HepG2 (cell line): ENCODE results near the gene KMT2A. TPM values are rescaled to one million over a fixed set of nuclear protein-coding genes. Genes with fewer than 3 reads are reported as not detected.

Experiments
- ATAC-seq: fragments of 200-7000 bp; cut with Tn5 transposase; 3 replicates; pipeline ENCODE4 v1.9.1; 2020; ENCODE audit warnings: mild to moderate bottlenecking, moderate library complexity
- BruUV-seq: library from RNA; stranded (reverse); fragments of 400-500 nt; replicated peaks from 2 replicates; lab custom pipeline; 2021; lab: Mats Ljungman, UMichigan
- CTCF ChIA-PET: fragments of 300-600 bp; formaldehyde crosslinking; extraction: SDS; loops from one replicate; lab custom pipeline; 2021; ENCODE audit warnings: low total read pairs, inconsistent platforms, low intra/inter-chr PET ratio; lab: Yijun Ruan, JAX
- POLR2A ChIA-PET: fragments of 350-600 bp; sonication (Branson Sonifier 250); formaldehyde crosslinking; loops from one replicate; lab custom pipeline; 2020; ENCODE audit warnings: antibody characterized with exemption, inconsistent platforms; lab: Yijun Ruan, JAX
- DNase-seq: peaks from one replicate; pipeline ENCODE4 v3.0.0-alpha.2; 2015; ENCODE audit warnings: low spot score
- FAIRE-seq: peaks from 3 replicates; lab custom pipeline; 2011; peaks lifted over from hg19 to GRCh38; lab: Jason Lieb, UNC
- H2AFZ ChIP-seq: one replicate; pipeline ENCODE4 v1.6.1; 2011; ENCODE audit warnings: low read length, inconsistent platforms
- H3K27ac ChIP-seq: fragments of 300-600 bp; 3 replicates; pipeline ENCODE4 v1.8.0; 2011; ENCODE audit warnings: mixed run types, mild to moderate bottlenecking, mixed read lengths, low read length, inconsistent platforms; ENCODE audit not compliant: insufficient read depth; ENCODE audit errors: extremely low read length
- H3K27me3 ChIP-seq, 2 experiments: fragments of 200-600 bp in 1 of 2; 2 replicates in 1 of 2; 3 replicates in 1 of 2; pipeline versions ENCODE4 v1.6.0 to v1.8.0; 2011; ENCODE audit warnings: low read length in 2 of 2, mild to moderate bottlenecking in 2 of 2, moderate library complexity in 2 of 2, inconsistent platforms in 1 of 2; ENCODE audit not compliant: insufficient read depth in 2 of 2, control insufficient read depth in 1 of 2
- H3K36me3 ChIP-seq, 2 experiments: fragments of 200-600 bp in 1 of 2; replicated peaks in 1 of 2; 2 replicates in 1 of 2; 3 replicates in 1 of 2; pipeline versions ENCODE4 v1.5.1 to v1.8.0; 2011; ENCODE audit warnings: low read length in 2 of 2, inconsistent platforms in 1 of 2; ENCODE audit not compliant: insufficient read depth in 2 of 2, control insufficient read depth in 1 of 2
- H3K4me1 ChIP-seq: 2 replicates; pipeline ENCODE4 v1.5.1; 2012; ENCODE audit warnings: low read length, inconsistent platforms; ENCODE audit not compliant: insufficient read depth
- H3K4me2 ChIP-seq: 2 replicates; pipeline ENCODE4 v1.6.0; 2011; ENCODE audit warnings: low read depth, low read length, inconsistent platforms
- H3K4me3 ChIP-seq, 3 experiments: fragments of 200-600 bp in 1 of 3; sonication (generic), shearing (Covaris generic) in 1 of 3; replicated peaks in 1 of 3; 2 replicates each; pipeline ENCODE4 v1.5.1; 2011 to 2016; ENCODE audit warnings: low read length in 3 of 3, inconsistent platforms in 2 of 3, low read depth in 2 of 3, mild to moderate bottlenecking in 2 of 3, control low read depth in 1 of 3, mixed read lengths in 1 of 3; ENCODE audit not compliant: insufficient read depth in 1 of 3
- H3K79me2 ChIP-seq: one replicate; pipeline ENCODE4 v1.6.1; 2011; ENCODE audit warnings: low read length, inconsistent platforms; ENCODE audit not compliant: insufficient read depth
- H3K9ac ChIP-seq: 2 replicates; pipeline ENCODE4 v1.6.0; 2011; ENCODE audit warnings: mild to moderate bottlenecking, low read depth, low read length, inconsistent platforms; ENCODE audit not compliant: insufficient read depth
- H3K9me3 ChIP-seq: 2 replicates; pipeline ENCODE4 v1.5.1; 2012; ENCODE audit warnings: mild to moderate bottlenecking, low read length
- H4K20me1 ChIP-seq: 2 replicates; pipeline ENCODE4 v1.6.0; 2011; ENCODE audit warnings: inconsistent platforms, mild to moderate bottlenecking, low read length, moderate library complexity; ENCODE audit not compliant: insufficient read depth
- CREB1 ChIP-seq, 2 experiments: fragments of 450-650 bp in 1 of 2; IDR thresholded peaks; 2 replicates each; pipeline ENCODE4 v1.6.1; 2016 to 2017; ENCODE audit warnings: control low read depth in 1 of 2, mild to moderate bottlenecking in 1 of 2, missing compliant biosample characterization in 1 of 2, missing genetic modification characterization in 1 of 2
- DR1 ChIP-seq: sonication (generic); formaldehyde crosslinking; IDR thresholded peaks from 2 replicates; pipeline ENCODE4 v1.8.0; 2021; ENCODE audit warnings: mild to moderate bottlenecking, missing genetic modification reagents, inconsistent platforms
- GATAD1 ChIP-seq: IDR thresholded peaks from 2 replicates; pipeline ENCODE4 v1.6.1; 2016; ENCODE audit warnings: missing genetic modification reagents, missing compliant biosample characterization
- GLI4 ChIP-seq: sonication (generic); formaldehyde crosslinking; IDR thresholded peaks from 2 replicates; pipeline ENCODE4 v1.5.1; 2020; ENCODE audit warnings: missing genetic modification reagents, mild to moderate bottlenecking, moderate library complexity, borderline replicate concordance
- JDP2 ChIP-seq: sonication (generic); formaldehyde crosslinking; IDR thresholded peaks from 2 replicates; pipeline ENCODE4 v1.8.1; 2022; ENCODE audit warnings: missing genetic modification reagents, borderline replicate concordance
- MEF2D ChIP-seq: sonication (generic); formaldehyde crosslinking; IDR thresholded peaks from 2 replicates; pipeline ENCODE4 v1.5.1; 2020; ENCODE audit warnings: mild to moderate bottlenecking, missing genetic modification reagents
- PBX3 ChIP-seq: sonication (generic); formaldehyde crosslinking; IDR thresholded peaks from 2 replicates; pipeline ENCODE4 v1.8.1; 2023; ENCODE audit warnings: missing genetic modification reagents, inconsistent platforms, borderline replicate concordance
- PCBP2 ChIP-seq: fragments of 200-400 bp; formaldehyde crosslinking; optimal IDR thresholded peaks from 2 replicates; pipeline ENCODE3; 2018; ENCODE audit warnings: low read length, low read depth; ENCODE audit not compliant: poor library complexity, severe bottlenecking
- RAD51 ChIP-seq: fragments of 450-650 bp; IDR thresholded peaks from 2 replicates; pipeline ENCODE4 v1.6.1; 2016; ENCODE audit warnings: borderline replicate concordance
- REXO4 ChIP-seq: sonication (generic); formaldehyde crosslinking; IDR thresholded peaks from 2 replicates; pipeline ENCODE4 v1.8.0; 2022; ENCODE audit warnings: missing genetic modification reagents, mild to moderate bottlenecking, borderline replicate concordance
- SMAD3 ChIP-seq: sonication (generic); formaldehyde crosslinking; IDR thresholded peaks from 2 replicates; pipeline ENCODE4 v1.4.0; 2020; ENCODE audit warnings: missing genetic modification reagents
- STAT5B ChIP-seq: sonication (generic); formaldehyde crosslinking; IDR thresholded peaks from 2 replicates; pipeline ENCODE4 v1.4.0; 2020; ENCODE audit warnings: missing genetic modification reagents
- ZFP36L2 ChIP-seq: sonication (generic); formaldehyde crosslinking; IDR thresholded peaks from 2 replicates; pipeline ENCODE4 v1.4.0; 2020; ENCODE audit warnings: missing genetic modification reagents
- ZNF484 ChIP-seq: sonication (generic); formaldehyde crosslinking; IDR thresholded peaks from 2 replicates; pipeline ENCODE4 v1.5.1; 2020; ENCODE audit warnings: mild to moderate bottlenecking, low read depth, missing genetic modification reagents, borderline replicate concordance
- ZNF550 ChIP-seq: sonication (generic); formaldehyde crosslinking; IDR thresholded peaks from 2 replicates; pipeline ENCODE4 v1.4.0; 2020; ENCODE audit warnings: mild to moderate bottlenecking, missing genetic modification reagents, borderline replicate concordance
- ZNF607 ChIP-seq: sonication (generic); formaldehyde crosslinking; IDR thresholded peaks from 2 replicates; pipeline ENCODE4 v1.5.1; 2020; ENCODE audit warnings: missing genetic modification reagents, mild to moderate bottlenecking, borderline replicate concordance
- WGBS: methylation state at CpG from one replicate; pipeline ENCODE4 v1.1.6; 2017; ENCODE audit warnings: low lambda C conversion rate; 5-methylcytosine and 5-hydroxymethylcytosine counted together
- in situ Hi-C: cut with HindIII; loops from 2 replicates; pipeline ENCODE4 v1.10.0; 2017; ENCODE audit warnings: low pct_unique_long_range_greater_than_20kb; ENCODE audit not compliant: extremely low pct_ligation_motif_present
- intact Hi-C: fragments of 100-400 bp; cut with micrococcal nuclease; formaldehyde crosslinking; loops from one replicate; pipeline ENCODE4 v1.10.0; 2022; ENCODE audit not compliant: unreplicated experiment
- polyA plus RNA-seq, 8 experiments: library from polyadenylated mRNA; depleted of rRNA in 3 of 8; stranded (reverse) in 7 of 8; unstranded in 1 of 8; fragments of >200 nt; fragmentation: Illumina TruSeq in 4 of 8; extraction: Trizol in 4 of 8; gene quantifications; 2 replicates each; pipeline versions ENCODE4 v1.2.1 to v1.2.3, GENCODE V29; 2011 to 2016; ENCODE audit warnings: low read depth in 4 of 8, missing spikeins in 1 of 8, mixed read lengths in 1 of 8; ENCODE audit not compliant: insufficient read depth in 1 of 8
- total RNA-seq, 5 experiments: library from RNA; depleted of rRNA; stranded (reverse); fragments of >200 nt; fragmentation: Illumina TruSeq; extraction: Trizol; gene quantifications; 2 replicates each; pipeline ENCODE4 v1.2.3, GENCODE V29; 2016; ENCODE audit warnings: low read depth in 1 of 5
- TF ChIP-seq, protein P1 (sequence below): sonication (generic); formaldehyde crosslinking; IDR thresholded peaks from 2 replicates; pipeline ENCODE4 v1.5.0; 2020; ENCODE audit warnings: missing genetic modification reagents
- TF ChIP-seq, protein P2 (sequence below): sonication (generic); formaldehyde crosslinking; IDR thresholded peaks from 2 replicates; pipeline ENCODE4 v1.5.1; 2020; ENCODE audit warnings: mild to moderate bottlenecking, missing genetic modification reagents, borderline replicate concordance

The KMT2A gene
- total and polyA plus RNA-seq, 2 of the 13 experiments (the other 11 are each of a cell fraction or from before 2014, with no cell fraction given) = 12.4 to 20.0 TPM

DNA sequence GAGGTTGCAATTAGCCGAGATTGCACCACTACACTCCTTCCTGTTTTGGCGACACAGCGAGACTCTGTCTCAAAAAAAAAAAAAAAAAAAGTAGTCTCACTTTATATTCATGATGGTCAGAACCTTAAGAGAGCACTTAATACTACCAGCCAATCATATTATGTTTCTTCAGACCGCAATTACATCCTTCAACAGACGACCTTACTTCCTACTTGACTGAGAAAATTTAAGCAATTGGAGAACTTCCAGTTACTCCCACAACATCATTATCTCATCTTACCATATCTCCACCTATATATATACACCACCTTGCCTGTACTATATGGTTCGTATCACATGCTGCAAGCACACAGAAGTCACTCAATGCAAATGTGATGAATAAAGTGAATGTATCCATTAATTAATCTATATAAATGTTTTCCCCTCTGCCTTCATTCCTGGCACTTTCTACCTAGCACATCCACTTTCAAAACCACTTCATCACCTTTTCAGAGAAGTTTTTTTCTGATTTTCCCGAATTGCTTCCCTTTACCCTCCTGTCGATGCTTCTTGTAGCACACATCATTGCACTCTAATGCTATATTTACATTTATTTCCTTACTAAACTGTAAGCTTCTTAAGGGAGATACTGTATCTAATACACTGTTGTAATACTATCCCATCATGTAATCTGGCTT is 21.1 kb upstream of the KMT2A start:
- no peaks in the 10 kb centered on the region for H3K27me3 ChIP-seq
- no peaks in the 10 kb centered on the region; a peak in 1 of 5 replicates for H3K36me3 ChIP-seq
- H3K27ac ChIP-seq = no peak overlapping the region
- H3K9me3 ChIP-seq = no peaks in the 10 kb centered on the region
- H2AFZ ChIP-seq = no peak overlapping the region
- no peak overlapping the region for H3K4me3 ChIP-seq
- no peaks in the 10 kb centered on the region for H3K79me2 ChIP-seq
- no peak for ATAC-seq
- no peak overlapping the region for H3K9ac ChIP-seq
- no peak for FAIRE-seq
- H3K4me2 ChIP-seq = no peak overlapping the region
- no peak for TF ChIP-seq REXO4 (CRISPR knock-in tag)
- no peak for TF ChIP-seq RAD51
- TF ChIP-seq ZNF550 (CRISPR knock-in tag) = no peak
- no peak for TF ChIP-seq PCBP2
- TF ChIP-seq CREB1 (IDR thresholded peaks at IDR 0.05) = no peak
- TF ChIP-seq CREB1 (CRISPR knock-in tag; IDR thresholded peaks at IDR 0.05) = no peak
- no peak for TF ChIP-seq ZNF484 (CRISPR knock-in tag)
- TF ChIP-seq GLI4 (CRISPR knock-in tag) = no peak
- no peak for TF ChIP-seq ZNF607 (CRISPR knock-in tag)
- no peak for TF ChIP-seq STAT5B (CRISPR knock-in tag)
- TF ChIP-seq GATAD1 (CRISPR knock-in tag) = no peak
- no peak for TF ChIP-seq SMAD3 (CRISPR knock-in tag)
- no peak for TF ChIP-seq PBX3 (CRISPR knock-in tag)
- TF ChIP-seq JDP2 = no peak
- TF ChIP-seq, protein P1, sequence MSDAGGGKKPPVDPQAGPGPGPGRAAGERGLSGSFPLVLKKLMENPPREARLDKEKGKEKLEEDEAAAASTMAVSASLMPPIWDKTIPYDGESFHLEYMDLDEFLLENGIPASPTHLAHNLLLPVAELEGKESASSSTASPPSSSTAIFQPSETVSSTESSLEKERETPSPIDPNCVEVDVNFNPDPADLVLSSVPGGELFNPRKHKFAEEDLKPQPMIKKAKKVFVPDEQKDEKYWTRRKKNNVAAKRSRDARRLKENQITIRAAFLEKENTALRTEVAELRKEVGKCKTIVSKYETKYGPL (CRISPR knock-in tag) = no peak
- TF ChIP-seq, protein P2, sequence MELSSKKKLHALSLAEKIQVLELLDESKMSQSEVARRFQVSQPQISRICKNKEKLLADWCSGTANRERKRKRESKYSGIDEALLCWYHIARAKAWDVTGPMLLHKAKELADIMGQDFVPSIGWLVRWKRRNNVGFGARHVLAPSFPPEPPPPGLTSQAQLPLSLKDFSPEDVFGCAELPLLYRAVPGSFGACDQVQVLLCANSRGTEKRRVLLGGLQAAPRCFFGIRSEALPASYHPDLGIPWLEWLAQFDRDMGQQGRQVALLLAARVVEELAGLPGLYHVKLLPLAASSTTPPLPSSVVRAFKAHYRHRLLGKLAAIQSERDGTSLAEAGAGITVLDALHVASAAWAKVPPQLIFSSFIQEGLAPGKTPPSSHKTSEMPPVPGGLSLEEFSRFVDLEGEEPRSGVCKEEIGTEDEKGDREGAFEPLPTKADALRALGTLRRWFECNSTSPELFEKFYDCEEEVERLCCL (CRISPR knock-in tag) = no peak
- no peak for TF ChIP-seq ZFP36L2 (CRISPR knock-in tag)
- TF ChIP-seq DR1 (CRISPR knock-in tag) = no peak
- no peak for TF ChIP-seq MEF2D (CRISPR knock-in tag)
- ChIA-PET CTCF (no interaction called here), POLR2A (no interaction called here)
- DNase-seq = no peak
- H4K20me1 ChIP-seq = no peaks in the 10 kb centered on the region
- no TSS peak for BruUV-seq
- in situ Hi-C loops = no loop called here
- WGBS = 92% methylated on average over 8 of the region's 8 CpGs
- peaks cover 17% of the 10 kb centered on the region for H3K4me1 ChIP-seq
- intact Hi-C loops = no loop called here
